PC-3 (cell line): ENCODE results near the gene METTL17. TPM values are rescaled to one million over a fixed set of nuclear protein-coding genes. Genes with fewer than 3 reads are reported as not detected.
A peak's percentile ranks its signal among the peaks of the same experiment; 100 is the strongest.

Experiments used
- ATAC-seq: fragments of 200-7000 bp; cut with Tn5 transposase; 2 replicates; pipeline ENCODE4 v1.9.1; 2020; ENCODE audit warnings: mild to moderate bottlenecking, moderate library complexity
- BruUV-seq: library from RNA; stranded (reverse); fragments of 400-500 nt; replicated peaks from 2 replicates; lab custom pipeline; 2021; lab: Mats Ljungman, UMichigan
- CTCF ChIA-PET: fragments of 300-600 bp; sonication (Branson Sonifier 250); formaldehyde crosslinking; loops from one replicate; lab custom pipeline; 2022; ENCODE audit warnings: antibody characterized with exemption; lab: Charles Lee
- POLR2A ChIA-PET: fragments of 300-600 bp; sonication (Branson Sonifier 250); formaldehyde crosslinking; loops from one replicate; lab custom pipeline; 2022; ENCODE audit warnings: antibody characterized with exemption; ENCODE audit not compliant: unreplicated experiment; lab: Charles Lee
- DNase-seq: peaks from one replicate; pipeline ENCODE4 v3.0.0-alpha.2; 2015
- H2AFZ ChIP-seq: fragments of 300-600 bp; sonication (generic); 2 replicates; pipeline ENCODE4 v1.6.0; 2016; ENCODE audit warnings: antibody characterized with exemption, low read length
- H3F3A ChIP-seq: fragments of 300-600 bp; sonication (generic); one replicate; pipeline ENCODE4 v1.6.0; 2017; ENCODE audit warnings: antibody characterized with exemption, low read length, control low read depth, mild to moderate bottlenecking; ENCODE audit not compliant: unreplicated experiment
- H3K27ac ChIP-seq: fragments of 300-600 bp; sonication (generic); 2 replicates; pipeline ENCODE4 v1.5.1; 2016; ENCODE audit warnings: mild to moderate bottlenecking, low read length
- H3K27me3 ChIP-seq: fragments of 300-600 bp; sonication (generic); 2 replicates; pipeline ENCODE4 v1.6.1; 2016; ENCODE audit warnings: low read length, mixed read lengths
- H3K36me3 ChIP-seq: fragments of 300-600 bp; sonication (generic); 2 replicates; pipeline ENCODE4 v1.6.1; 2016; ENCODE audit warnings: low read depth, mixed run types, low read length, mixed read lengths
- H3K4me1 ChIP-seq: fragments of 300-600 bp; sonication (generic); 2 replicates; pipeline ENCODE4 v1.5.1; 2016; ENCODE audit warnings: low read length; ENCODE audit not compliant: insufficient read depth
- H3K4me2 ChIP-seq: fragments of 300-600 bp; sonication (generic); 2 replicates; pipeline ENCODE4 v1.6.0; 2016; ENCODE audit warnings: low read length
- H3K4me3 ChIP-seq: fragments of 300-600 bp; sonication (generic); 2 replicates; pipeline ENCODE4 v1.5.1; 2016; ENCODE audit warnings: mild to moderate bottlenecking, low read length, mixed read lengths
- H3K79me2 ChIP-seq: fragments of 300-600 bp; sonication (generic); 2 replicates; pipeline ENCODE4 v1.6.1; 2017; ENCODE audit warnings: low read length, mixed read lengths
- H3K9ac ChIP-seq: fragments of 300-600 bp; sonication (generic); 2 replicates; pipeline ENCODE4 v1.6.0; 2016; ENCODE audit warnings: mild to moderate bottlenecking, low read length
- H3K9me2 ChIP-seq: fragments of 300-600 bp; sonication (generic); replicated peaks from 2 replicates; pipeline ENCODE4 v1.6.1; 2016; ENCODE audit warnings: mixed run types, low read length, mixed read lengths
- H3K9me3 ChIP-seq: fragments of 300-600 bp; sonication (generic); 2 replicates; pipeline ENCODE4 v1.6.1; 2016; ENCODE audit warnings: low read length, mixed read lengths
- H4K20me1 ChIP-seq: fragments of 300-600 bp; sonication (generic); 2 replicates; pipeline ENCODE4 v1.6.1; 2016; ENCODE audit warnings: low read length, mixed read lengths
- CTCF ChIP-seq: fragments of 300-600 bp; sonication (generic); conservative IDR thresholded peaks from 2 replicates; pipeline ENCODE4 v1.5.1; 2017; ENCODE audit warnings: antibody characterized with exemption, low read depth, mild to moderate bottlenecking, low read length
- EZH2 ChIP-seq: fragments of 300-600 bp; sonication (generic); IDR thresholded peaks from one replicate; pipeline ENCODE4 v1.6.1; 2017; ENCODE audit warnings: antibody characterized with exemption, mild to moderate bottlenecking, low read length; ENCODE audit not compliant: unreplicated experiment
- EZH2phosphoT487 ChIP-seq: fragments of 300-600 bp; sonication (generic); IDR thresholded peaks from 2 replicates; pipeline ENCODE4 v1.6.1; 2018; ENCODE audit warnings: mild to moderate bottlenecking, antibody characterized with exemption, low read length, borderline replicate concordance
- intact Hi-C: fragments of 100-400 bp; cut with micrococcal nuclease; formaldehyde crosslinking; loops from 2 replicates; pipeline ENCODE4 v1.9.0; 2023
- total RNA-seq: library from RNA; depleted of rRNA; stranded (reverse); fragments of >200 nt; gene quantifications from 2 replicates; pipeline ENCODE4 v1.2.3, GENCODE V29; 2014

METTL17 gene
- total RNA-seq, 1 experiment from 2014 or later: 99.0 TPM

- peak overlapping the region; percentile 77 for H3K4me3 ChIP-seq
- H3K27ac ChIP-seq: no peak overlapping the region
- no peaks in the 10 kb centered on the region for H3K9me2 ChIP-seq
- POLR2A ChIA-PET: no interaction called here
- peaks cover 22% of the 10 kb centered on the region; the same call in 1 of the 2 replicates for H3K27me3 ChIP-seq
- intact Hi-C loops: loop anchor here (2.0 to 5.0 kb wide), 2 partner anchors 274 to 358 kb away; no protein-coding TSS in a partner anchor
- no peaks in the 10 kb centered on the region for H3K36me3 ChIP-seq
- peak overlapping the region; percentile 99 for H3K4me2 ChIP-seq
- no TSS peak for BruUV-seq
- H3F3A ChIP-seq: no peaks in the 10 kb centered on the region
- H3K79me2 ChIP-seq: no peaks in the 10 kb centered on the region
- peaks cover 9% of the 10 kb centered on the region for H3K4me1 ChIP-seq
- no peaks in the 10 kb centered on the region for H4K20me1 ChIP-seq
- H3K9ac ChIP-seq: no peak overlapping the region
- H2AFZ ChIP-seq: peak overlapping the region; percentile 99
- H3K9me3 ChIP-seq: no peaks in the 10 kb centered on the region
- CTCF ChIA-PET: interaction anchor here (0.6 to 2.3 kb wide), 10 partner anchors 12 to 553 kb away, joined by 3 to 11 read pairs (median 5); partner anchors contain the start of gene SLC39A2
- no peak for DNase-seq
- TF ChIP-seq EZH2: no peak
- no peak for TF ChIP-seq EZH2phosphoT487
- TF ChIP-seq CTCF: no peak
- no peak; the same call in 1 of the 2 replicates for ATAC-seq
Measured at GRCh38 chr14:20970647-20970982, 19.2 kb upstream of the METTL17 start.

- intact Hi-C loops: loop anchor here (1.0 to 5.0 kb wide), 5 partner anchors 18 to 359 kb away; partner anchors contain the start of gene METTL17
- Histone ChIP-seq H3K79me2 (no peaks in the 10 kb centered on the region), H3K4me3 (peak overlapping the region; percentile 77), H3F3A (no peaks in the 10 kb centered on the region), H3K9ac (peak overlapping the region; percentile 29; the same call in 1 of the 2 replicates), H3K9me2 (no peaks in the 10 kb centered on the region), H3K27ac (no peak overlapping the region), H3K9me3 (no peaks in the 10 kb centered on the region), H3K4me1 (peaks cover 9% of the 10 kb centered on the region), H3K4me2 (peak overlapping the region; percentile 99), H4K20me1 (no peaks in the 10 kb centered on the region), H3K36me3 (no peaks in the 10 kb centered on the region), H2AFZ (peak overlapping the region; percentile 99), H3K27me3 (peaks cover 22% of the 10 kb centered on the region; the same call in 1 of the 2 replicates)
- ChIA-PET POLR2A (no interaction called here), CTCF (interaction anchor here (0.5 to 2.3 kb wide), 13 partner anchors 10 to 554 kb away, joined by 3 to 11 read pairs (median 4); partner anchors contain the start of gene SLC39A2)
- TF ChIP-seq CTCF (peak; percentile 89), EZH2 (no peak), EZH2phosphoT487 (no peak)
- DNase-seq: peak; percentile 89
- ATAC-seq: peak; percentile 87
- BruUV-seq: no TSS peak
Measured at GRCh38 chr14:20970983-20971704, 18.6 kb upstream of the METTL17 start.
